HG03139 (cell line): Measurements from ENCODE around the gene ZNF585A.
"Not testable (repeated sequence)": the region's sequence is repeated elsewhere in the genome, so short reads cannot be mapped to it uniquely, and the experiment has no call there.

Experiments
- ATAC-seq: cut with Tn5 transposase; IDR thresholded peaks from one replicate; pipeline ENCODE4 v1.9.1; 2021; ENCODE audit not compliant: unreplicated experiment

Gene ZNF585A

DNA sequence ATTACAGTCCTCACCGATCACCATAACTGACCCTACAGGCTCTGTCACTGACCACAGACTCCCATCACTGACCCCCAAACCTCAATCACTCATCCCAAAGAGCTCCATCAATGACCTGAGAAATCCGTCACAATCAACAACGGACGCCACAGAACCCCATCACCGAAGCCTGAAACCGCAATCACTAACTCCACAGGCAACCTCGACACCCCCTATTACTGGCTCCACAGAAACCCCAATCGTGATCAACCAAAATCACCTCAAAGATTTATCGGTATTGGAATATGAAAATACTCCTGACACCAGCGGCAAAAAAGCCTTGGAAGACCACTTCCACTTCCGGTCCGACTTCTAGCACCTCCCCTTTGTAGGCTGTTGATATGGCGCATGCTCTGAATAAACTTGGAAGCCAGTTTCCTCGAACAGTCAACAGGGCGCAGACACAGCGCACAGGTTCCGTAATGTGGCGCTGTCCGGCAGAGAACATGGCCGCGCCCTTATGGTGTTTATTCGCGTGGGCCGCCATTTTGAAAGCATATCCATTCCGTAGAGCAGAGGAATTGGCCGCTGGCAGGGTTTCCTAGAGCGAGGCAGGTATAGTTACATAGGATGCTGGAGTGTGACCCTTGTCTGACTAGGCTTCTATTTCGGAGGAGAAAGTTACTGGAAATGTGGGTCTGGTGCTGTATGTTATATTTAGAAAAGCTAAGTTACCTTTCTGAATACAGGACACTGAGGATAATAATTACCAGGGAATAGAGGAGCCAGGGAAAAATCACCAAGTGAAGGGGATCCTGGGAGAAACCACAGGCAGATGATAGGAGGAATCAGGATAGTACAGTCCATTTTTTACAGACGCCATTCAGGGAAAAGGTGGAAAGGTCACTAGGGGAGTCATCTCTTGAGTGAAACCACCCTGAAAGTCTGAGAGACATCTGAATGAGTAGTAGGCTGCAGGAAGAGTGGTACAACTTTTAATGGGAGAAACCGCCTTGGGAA is at the start of gene ZNF585A:
ZNF585A (minus strand) TSS at position 328 of the 999 bp plus-strand sequence. CDS start 2,785 bp downstream, outside the sequence.
- peak; percentile 92 for ATAC-seq

- no peak for ATAC-seq
These were observed 48.6 kb upstream of the ZNF585A start for GRCh38 chr19:37221136-37221535.

- no peak for ATAC-seq
These were observed 47.9 kb upstream of the ZNF585A start for GRCh38 chr19:37220383-37220782.

GRCh38 chr19:37218592-37218935 is 46.1 kb upstream of the ZNF585A start:
- ATAC-seq: no peak

DNA sequence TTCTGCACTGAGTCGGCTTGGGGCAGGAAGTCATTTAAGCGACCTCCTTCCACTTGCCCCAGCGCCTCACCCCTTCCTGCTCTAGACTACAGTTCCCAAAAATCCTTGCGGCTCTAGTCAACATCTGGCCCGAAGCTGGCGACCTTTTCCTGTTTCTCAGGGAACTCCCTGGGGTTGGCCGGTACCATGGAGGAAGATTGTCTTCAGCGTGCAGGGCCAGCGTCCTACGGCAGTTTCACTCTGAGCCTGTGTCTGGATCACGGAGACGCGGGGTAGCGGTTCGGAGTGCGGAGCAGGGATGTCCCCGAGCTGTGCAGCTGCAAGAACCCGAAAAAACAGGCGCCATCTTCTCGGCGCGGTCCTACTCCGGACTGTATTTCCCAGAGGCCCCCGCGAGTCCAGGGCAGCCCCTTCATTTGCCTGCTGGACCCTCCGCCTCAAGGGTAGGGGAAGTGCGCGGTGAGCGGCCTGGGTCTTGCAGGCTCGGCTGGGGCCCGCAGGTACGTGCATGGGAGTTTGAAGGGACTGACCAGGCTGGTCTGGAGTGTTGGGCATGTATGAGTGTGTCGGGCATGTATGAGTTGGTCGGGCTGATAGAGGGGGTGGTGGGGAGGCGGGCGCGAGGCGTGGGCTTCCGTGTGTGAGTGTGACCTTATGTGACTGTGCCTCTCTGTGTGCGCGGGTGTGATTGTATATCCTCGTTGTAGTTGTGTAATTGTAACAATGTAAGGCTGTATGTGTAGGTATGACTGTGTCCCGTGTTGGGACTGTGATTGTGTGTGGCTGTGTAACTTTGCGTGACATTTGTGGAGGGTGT is 45.5 kb upstream of the ZNF585A start, which contains the start of gene ZNF383:
ZNF383 (plus strand) TSS at position 440 of the 817 bp plus-strand sequence. CDS start 12,240 bp downstream, outside the sequence.
- peak; percentile 84 for ATAC-seq

GRCh38 chr19:37217480-37217774 is 44.9 kb upstream of the ZNF585A start:
- no peak for ATAC-seq

DNA sequence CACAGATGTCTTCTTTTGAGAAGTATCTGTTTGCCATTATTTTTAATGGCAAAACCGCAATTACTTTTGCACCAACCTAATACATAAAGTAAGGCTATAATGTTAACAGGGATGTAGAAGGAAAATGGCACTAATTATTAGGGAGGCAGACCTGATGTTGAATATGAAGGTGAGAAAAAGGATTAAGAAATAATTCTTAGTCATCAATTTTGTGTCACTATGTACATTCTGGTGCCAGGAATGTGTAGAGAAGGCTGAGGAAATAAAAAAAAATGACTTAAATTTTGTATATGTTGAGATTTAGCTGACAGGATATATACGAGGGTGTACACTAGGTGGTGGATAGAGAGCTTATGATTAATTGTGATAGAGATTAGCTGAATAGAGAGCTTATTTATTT is 25.3 kb upstream of the ZNF585A start:
- ATAC-seq: no peak

- not testable (repeated sequence) for ATAC-seq
These were observed 24.6 kb upstream of the ZNF585A start for GRCh38 chr19:37197115-37197514.

DNA sequence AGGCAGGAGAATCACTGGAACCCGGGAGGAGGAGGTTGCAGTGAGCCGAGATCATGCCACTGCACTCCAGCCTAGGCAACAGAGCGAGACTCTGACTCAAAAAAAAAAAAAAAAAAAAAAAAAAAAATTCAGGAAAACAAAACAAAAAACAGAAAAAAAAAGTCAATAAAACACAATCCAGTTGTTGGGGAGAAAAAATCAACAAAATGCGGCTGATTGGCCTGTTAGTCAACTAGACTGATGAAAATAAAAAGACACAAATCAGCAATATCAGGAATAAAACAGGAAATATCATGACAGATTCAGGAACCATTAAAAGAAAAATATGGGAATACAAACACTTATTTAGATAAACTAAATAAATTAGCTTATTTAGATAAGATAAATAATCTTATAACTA is 22.8 kb upstream of the ZNF585A start:
- not testable (repeated sequence) for ATAC-seq

- ATAC-seq: not testable (repeated sequence)
These were observed 13.6 kb upstream of the ZNF585A start for GRCh38 chr19:37186071-37186470.

- no peak for ATAC-seq
These were observed 6.9 kb downstream of the ZNF585A start for GRCh38 chr19:37165635-37166034.

GRCh38 chr19:37160153-37160552 is 12.3 kb downstream of the ZNF585A start:
- ATAC-seq: no peak

- ATAC-seq: no peak
These were observed 24.3 kb downstream of the ZNF585A start for GRCh38 chr19:37148214-37148613.

GRCh38 chr19:37136111-37136510 is 36.4 kb downstream of the ZNF585A start:
- ATAC-seq: no peak

DNA sequence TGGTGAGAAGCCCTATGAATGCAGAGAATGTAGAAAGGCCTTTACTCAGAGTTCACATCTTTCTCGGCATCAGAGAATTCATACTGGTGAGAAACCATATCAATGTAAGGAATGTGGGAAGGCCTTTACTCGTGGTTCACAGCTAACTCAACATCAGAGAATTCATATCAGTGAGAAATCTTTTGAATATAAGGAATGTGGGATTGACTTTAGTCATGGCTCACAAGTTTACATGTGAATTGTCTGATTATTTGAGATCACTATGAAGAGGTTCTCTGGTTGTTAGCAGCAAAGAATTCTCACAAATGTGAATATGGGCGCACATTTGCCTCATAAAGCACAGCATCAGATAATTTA is 43.7 kb downstream of the ZNF585A start:
- no peak for ATAC-seq

DNA sequence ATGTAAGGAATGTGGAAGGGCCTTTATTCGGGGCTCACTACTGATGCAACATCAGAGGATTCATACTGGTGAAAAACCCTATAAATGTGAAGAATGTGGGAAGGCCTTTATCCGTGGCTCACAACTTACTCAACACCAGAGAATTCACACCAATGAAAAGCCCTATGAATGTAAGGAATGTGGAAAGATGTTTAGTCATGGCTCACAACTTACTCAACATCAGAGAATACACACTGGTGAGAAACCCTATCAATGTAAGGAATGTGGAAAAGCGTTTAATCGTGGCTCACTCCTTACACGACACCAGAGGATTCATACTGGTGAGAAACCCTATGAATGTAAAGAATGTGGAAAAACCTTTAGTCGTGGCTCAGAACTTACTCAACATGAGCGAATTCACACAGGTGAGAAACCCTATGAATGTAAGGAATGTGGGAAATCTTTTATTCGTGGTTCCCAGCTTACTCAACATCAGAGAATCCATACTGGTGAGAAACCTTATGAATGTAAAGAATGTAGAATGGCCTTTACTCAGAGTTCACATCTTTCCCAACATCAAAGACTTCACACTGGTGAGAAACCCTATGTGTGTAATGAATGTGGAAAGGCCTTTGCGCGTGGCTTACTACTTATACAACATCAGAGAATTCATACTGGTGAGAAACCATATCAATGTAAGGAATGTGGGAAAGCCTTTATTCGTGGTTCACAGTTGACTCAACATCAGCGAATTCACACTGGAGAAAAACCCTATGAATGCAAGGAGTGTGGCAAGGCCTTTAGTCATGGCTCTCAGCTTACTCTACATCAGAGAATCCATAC is 44.3 kb downstream of the ZNF585A start:
- ATAC-seq: no peak

GRCh38 chr19:37122093-37122492 is 50.4 kb downstream of the ZNF585A start:
- ATAC-seq: not testable (repeated sequence)

DNA sequence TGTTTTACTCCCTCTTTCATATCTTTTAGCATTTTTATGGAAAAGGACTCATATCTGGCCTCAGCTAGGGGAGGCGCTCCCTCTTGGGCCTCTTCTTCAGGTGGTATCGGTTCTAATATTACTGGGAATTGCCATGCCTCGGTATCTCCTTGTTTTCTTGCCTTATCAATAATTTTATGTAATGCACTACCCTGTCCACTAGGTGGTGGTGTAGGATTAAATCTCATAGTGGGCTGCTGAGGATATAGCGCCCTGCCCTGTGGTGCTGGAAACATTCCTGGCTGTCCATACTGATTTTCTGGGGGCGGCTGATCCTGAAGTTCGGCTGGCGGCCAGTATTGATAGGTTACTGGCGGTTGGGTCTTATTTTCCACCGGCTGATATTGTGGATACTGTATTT is 58.5 kb downstream of the ZNF585A start:
- ATAC-seq: no peak

DNA sequence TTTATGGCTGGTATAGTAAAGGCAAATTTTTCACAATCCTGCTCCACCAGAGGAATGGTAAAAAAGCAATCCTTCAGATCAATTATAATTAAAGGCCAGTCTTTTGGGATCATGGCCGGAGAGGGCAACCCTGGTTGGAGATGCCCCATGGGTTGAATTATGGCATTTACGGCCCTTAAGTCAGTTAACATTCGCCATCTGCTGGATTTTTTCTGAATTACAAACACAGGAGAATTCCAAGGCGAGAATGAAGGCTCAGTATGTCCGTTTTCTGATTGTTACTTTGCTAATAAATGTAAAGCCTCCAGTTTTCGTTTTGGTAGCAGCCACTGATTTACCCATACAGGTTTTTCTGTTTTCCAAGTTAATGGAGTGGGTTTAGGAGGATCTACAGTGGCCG is 60.7 kb downstream of the ZNF585A start:
- ATAC-seq: not testable (repeated sequence)

GRCh38 chr19:37104135-37104534 is 68.4 kb downstream of the ZNF585A start:
- not testable (repeated sequence) for ATAC-seq

DNA sequence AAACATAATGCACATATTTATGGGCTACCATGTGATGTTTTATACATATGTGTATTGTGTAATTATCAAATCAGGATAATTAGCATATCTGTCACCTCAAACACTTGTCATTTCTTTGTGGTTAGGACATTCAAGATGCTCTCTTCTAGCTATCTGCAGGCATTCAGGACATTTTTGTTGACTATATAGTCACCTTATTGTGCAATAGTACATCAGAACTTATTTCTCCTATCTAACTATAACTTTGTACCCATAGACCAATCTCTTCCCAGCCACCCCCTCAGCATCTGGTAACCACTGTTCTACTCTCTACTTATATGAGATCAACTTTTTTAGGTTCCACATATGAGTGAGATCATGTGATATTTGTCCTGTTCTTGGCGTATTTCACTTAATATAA is 73.9 kb downstream of the ZNF585A start:
- no peak for ATAC-seq
